Measurements from ENCODE around the gene SEC24B. TPM values are rescaled to one million over a fixed set of nuclear protein-coding genes. Genes with fewer than 3 reads are reported as not detected.
"Not testable (repeated sequence)": the region's sequence is repeated elsewhere in the genome, so short reads cannot be mapped to it uniquely, and the experiment has no call there.

The SEC24B gene
- total RNA-seq, 1 donor from 2014 or later = 11.9 TPM

DNA sequence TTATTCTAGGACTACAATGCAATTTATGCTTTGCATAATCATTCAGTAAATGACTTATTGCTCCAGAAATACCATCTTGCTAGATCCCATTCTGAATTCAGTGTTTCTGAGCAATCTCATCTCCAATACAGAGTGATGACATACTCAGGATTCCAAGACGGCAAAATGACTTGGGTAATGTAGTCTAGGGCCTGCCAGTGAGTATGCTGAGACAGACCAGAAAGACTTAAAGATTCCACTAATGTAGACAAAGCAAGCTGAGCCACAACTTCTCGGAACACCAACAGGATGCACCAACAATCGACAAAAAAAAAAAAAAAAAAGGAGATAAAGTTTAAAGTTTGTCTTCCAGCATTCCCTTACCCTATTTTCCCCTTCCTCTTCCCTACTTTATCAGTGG, 919 bp upstream of the SEC24B start:
- peak in 1 of 2 donors; percentile 58 for DNase-seq (ENCODE audit: low read depth in 2 of 2)

DNA sequence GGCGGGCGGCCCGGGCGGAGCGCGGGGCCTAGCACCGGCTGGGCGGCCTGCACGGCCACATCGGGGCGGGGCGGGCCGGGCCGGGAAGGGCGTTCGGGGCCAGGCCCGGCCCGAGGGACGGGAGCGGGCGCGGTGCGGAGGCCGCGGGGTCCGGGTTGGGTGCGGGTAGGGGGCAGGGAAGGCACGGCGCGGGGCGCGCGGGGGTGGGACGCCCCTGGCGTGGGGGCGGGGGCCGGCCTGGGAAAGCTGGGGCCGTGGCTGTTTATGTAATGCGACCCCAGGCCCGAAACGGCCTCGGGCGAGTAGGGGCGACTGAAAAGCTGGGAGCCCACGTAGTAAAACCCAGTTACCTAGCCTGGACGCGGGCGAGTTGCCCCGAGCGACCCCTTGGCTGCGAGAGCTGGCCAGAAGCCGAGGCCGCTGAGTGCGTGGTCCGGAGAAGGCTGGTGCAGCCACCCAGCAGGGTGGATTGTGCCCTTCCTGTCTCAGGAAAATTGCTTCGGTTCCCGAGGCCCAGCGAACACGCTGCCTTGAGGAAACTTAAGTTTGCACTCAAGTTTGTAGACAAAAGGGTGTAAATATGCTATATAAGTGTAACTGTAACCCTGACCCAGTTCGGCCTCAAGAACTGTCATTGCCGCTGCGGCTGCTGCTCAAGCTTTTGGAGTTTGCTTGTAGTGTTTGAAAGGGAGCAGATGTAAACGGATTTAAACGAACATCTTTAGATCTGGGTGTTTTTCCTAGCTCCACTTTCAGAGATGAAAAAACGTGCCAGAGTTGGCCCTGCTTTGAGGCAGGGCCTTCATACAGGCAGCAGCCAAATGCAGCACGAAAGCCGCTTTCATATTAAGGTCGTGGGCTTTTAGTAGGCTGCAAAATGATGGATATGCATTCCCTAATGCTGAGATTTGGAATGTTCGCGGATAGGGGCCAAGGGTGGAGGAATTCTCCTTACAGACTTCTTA, 674 bp downstream of the SEC24B start:
- peak; percentile 46 to 56 for DNase-seq (ENCODE audit: low read depth in 2 of 2)

DNA sequence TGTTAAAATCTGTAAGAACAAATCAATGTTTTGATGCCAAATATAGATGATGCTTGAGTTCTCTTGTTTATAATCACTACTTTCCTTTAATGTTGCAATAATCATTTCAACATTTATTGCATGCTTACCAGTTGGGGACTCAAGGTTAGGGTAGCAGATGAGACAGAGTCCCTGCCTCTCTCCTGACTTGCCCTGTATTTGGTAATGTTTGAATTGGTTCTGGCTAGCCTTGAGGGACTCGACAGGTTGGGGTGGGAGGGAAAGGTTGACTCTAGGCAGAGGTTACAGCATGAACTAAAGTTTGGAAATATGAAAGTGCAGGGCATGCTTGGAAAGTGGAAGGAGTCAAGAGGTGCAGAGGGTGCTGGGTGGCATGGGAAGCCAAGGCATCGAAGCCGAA, 2.0 kb downstream of the SEC24B start:
- DNase-seq (ENCODE audit: low read depth in 2 of 2) = no peak

DNA sequence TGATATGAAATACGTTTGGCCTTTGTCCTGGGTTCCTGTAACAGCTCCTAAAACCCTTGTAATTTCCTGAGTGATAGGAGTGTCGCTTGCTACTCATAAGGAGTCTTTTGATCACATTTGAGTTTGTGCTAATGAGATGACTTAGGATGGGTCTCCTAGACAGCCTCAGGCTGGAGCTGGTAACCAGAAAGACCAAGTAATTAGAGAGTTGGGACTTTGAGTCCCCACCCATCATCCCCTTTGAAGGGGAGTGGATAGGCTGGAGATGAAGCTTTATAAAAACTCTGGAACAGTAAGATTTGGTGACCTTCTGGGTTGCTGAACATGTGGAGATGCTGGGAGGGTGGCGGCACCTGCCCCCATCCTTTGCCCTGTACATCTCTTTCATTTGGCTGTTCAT, 2.9 kb downstream of the SEC24B start:
- DNase-seq (ENCODE audit: low read depth in 2 of 2) = no peak

DNA sequence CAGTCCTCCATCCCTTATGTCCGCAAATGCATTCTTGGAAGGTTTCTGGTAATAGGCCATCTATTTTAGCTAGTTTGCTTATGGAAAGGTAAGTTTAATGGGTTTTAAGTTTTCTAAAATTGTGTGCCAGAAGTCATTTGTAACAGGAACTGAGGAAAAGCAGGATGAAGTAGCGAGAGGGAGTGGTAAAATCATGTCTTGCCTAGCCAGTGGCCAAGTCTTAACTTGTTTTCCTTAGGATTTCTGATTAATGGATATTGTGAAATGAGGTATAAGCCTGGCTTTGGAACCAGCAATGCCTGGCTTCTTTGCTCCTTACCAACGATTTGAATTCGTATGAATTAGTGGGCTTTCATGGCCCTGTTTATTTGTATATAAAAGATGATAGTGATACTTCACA, 7.3 kb downstream of the SEC24B start:
- DNase-seq (ENCODE audit: low read depth in 2 of 2) = peak in 1 of 2 donors; percentile 24

DNA sequence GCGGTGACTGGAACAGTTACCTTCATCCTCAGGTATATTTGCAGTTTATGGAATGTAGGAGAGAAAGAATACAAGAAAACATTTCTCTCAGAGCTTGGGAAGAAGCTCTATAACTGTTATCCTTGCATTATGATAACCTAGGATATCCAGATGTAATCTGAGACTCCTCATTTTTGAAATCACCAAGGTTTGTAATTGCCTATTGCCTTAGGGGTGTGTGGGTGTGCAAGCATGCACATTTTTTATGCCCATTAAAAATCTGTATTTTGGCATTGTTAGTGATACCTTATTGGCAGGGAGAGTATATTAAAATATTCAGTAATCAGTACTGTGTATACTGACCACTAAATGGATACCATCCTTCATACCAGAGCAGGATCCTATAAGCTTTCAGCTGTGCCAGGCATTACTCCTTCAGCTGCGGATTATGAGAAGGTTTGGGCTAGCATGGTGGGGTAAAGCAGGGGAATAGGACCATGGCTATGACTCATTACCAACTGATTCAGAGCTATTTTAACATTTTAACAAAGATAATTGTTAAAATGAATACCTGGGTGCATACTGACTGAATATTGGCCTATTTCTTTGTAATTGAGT, 8.3 kb downstream of the SEC24B start:
- no peak for DNase-seq (ENCODE audit: low read depth in 2 of 2)

DNA sequence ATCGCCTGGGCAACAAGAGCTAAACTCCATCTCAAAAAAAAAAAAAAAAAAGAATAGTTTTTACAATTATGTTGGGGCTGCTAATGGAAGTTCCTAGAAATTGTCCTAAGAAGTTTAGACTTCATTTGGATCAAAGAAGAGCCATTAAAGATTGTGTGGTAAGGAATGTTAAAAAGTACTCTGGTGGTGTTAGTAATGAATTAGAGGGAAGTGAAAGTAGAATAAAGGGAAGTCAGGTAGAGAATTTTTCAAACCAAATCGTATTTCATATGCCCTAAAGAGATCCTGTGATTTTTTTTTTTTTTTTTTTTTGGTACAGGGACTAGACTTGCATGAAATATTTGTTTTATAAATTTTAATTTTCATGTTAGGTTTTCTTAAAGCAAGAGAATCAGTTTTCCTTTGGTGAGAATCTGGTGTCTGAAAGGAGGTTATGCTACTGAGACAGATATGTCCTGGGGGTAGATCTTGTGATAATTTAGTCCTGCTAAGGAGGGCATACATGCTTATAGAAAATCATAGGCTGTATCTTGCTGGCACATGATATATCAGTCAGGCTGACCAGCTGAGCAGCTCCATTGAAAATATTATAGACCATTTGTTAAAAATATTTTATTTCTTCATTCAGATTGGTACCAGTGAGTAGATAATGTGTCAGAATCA, 10.7 kb downstream of the SEC24B start:
- no peak for DNase-seq (ENCODE audit: low read depth in 2 of 2)

DNA sequence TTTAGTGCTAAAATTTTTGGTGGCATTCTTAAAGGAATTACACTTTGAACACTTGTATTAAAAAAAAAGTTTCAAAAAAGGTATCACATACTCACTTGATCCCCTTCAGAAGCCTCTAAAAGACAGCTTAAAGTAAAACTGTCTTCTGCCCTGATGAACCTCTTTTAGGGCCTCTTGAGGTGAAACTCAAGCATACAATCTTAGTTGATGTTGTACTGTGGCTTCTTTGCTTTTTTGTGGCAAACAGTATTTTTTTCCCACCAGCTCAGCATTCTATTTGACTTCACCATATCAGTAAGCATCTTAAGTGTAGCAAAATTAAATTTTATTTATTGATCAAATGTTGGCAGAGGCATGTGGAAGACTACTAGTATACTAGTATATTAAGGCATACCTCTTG, 13.7 kb downstream of the SEC24B start:
- DNase-seq (ENCODE audit: low read depth in 2 of 2) = no peak

DNA sequence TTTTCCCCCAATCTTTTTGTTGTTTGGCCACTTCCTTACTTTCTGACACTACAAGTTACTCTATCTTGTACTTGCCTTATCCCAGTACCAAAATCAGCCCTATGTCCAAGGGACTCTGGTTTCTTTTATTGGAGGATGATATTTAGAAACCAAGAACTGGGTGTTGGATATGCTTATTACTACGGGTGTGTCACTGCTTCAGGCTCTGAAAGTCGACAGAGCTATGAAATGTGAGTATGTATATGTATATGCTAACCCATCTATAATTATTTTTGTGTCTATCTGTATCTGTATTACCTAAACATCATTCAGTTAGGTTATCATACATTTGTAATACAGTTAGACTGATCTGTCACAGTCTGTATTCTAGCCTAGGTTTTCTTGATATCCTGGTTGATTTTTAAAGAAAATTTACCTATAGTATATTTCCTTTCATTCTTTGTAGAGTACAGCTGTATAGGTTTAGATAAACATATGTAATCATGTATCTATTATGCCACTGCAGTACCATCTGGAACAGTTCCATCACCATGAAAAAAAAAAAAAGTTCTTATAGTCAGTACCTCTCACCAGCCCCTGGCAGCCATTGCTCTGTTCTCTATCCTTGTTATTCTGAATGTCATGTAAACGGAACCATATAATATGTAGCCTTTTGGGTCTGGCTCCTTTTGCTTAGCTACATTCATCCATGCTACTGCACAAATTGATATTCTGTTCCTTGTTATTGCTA, 18.1 kb downstream of the SEC24B start:
- no peak for DNase-seq (ENCODE audit: low read depth in 2 of 2)

DNA sequence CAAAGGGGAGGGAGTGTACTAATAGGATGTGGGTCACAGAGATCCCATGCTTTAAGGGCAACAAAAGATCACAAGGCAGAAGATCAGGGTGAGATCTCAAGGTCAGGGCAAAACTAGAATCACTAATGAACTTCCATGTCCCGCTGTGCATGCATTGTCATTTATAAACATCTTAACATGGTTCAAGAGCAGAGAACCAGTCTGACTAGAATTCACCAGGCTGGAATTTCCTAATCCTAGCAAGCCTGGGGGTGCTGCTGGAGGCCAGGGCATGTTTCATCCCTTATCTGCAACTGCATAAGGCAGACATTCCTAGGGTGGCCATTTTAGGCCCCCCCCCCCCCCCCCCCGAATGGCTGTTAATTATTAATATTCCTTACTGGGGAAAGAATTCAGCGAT, 19.5 kb downstream of the SEC24B start:
- DNase-seq (ENCODE audit: low read depth in 2 of 2) = not testable (repeated sequence)

DNA sequence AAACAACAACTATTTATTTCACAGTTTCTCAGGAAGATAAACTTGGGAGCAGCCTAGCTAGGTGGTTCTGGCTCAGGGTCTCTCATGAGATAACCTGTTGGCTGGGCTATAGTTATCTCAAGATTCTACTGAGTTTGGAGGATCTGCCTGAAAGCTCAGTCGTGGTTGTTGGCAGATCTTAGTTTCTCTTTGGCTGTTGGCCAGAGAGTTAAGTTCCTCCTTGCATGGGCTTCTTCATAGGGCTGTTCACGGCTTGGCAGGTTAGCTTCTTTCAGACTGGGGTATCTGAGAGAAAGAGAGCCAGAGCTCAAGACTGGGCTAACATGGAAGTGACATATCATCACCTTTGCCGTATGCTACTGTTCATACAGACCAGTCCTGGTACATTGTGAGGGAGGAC, 28.7 kb downstream of the SEC24B start:
- peak in 1 of 2 donors; percentile 14 for DNase-seq (ENCODE audit: low read depth in 2 of 2)

DNA sequence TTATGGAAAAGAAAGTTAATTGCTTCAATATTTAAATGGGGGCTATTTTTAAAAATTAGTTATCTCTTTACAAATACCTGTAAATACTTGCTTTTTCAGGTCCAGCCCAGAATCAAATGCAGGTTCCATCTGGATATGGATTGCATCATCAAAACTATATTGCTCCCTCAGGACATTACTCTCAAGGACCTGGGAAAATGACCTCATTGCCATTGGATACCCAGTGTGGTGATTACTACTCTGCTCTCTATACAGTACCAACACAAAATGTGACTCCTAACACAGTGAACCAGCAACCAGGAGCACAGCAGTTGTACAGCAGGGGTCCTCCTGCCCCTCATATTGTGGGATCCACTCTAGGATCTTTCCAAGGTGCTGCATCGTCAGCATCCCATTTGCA, 29.2 kb downstream of the SEC24B start:
- no peak for DNase-seq (ENCODE audit: low read depth in 2 of 2)

DNA sequence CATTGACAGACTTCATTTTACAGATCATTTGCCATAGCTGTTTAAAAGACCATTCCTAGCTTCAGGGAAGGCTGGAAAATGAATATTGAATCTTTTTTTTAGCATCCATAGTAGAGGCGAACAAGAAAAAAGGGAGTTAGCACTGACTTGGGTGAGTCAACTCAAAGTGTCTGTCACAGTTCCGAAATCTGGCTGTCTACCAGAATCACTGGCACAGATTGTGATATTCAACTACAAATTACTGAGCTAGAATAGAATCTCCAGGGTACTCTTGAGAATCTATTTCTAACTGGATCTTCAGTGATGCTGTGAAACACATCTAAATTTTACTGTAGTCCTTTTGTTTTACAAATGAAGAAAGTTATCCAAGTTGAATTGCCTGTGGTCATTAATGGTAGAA, 31.5 kb downstream of the SEC24B start:
- DNase-seq (ENCODE audit: low read depth in 2 of 2) = peak in 1 of 2 donors; percentile 20

DNA sequence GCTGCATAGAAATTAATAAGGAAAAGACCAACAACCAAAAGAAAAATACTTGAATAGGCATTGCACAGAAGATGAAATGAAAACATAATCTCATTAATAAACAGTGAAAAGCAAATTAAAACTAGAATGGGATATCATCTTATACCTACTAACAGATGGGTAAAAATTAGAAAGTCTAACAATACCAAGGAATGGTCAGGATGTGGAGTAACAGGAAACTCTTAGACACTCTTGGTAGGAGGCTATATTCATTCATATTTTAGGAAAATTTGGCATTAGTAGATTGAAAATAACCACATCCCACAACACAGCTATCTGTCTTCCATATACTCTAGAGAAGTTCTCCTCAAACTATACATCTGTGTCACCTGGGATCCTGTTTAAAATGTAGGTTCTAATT, 36.3 kb downstream of the SEC24B start:
- DNase-seq (ENCODE audit: low read depth in 2 of 2) = no peak

DNA sequence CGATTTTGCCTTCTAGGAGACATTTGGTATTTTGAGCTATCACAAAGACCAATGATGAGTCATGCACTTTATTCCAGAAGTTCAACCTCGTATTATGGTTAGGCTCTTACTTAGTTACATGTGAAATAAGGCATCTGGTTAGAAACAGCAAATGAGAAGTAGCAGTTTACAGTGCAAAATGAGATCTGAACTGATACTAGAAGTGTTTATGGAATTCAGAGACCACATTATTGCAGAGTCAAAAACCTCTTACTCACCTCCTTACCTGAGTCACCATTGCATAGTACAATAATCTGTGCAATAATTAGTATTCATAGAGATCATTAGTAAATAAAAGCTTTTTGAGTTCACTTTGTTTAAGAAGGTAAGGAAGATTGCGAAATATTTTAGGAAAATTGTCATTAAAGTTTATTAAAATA, 38.7 kb downstream of the SEC24B start:
- DNase-seq (ENCODE audit: low read depth in 2 of 2) = peak in 1 of 2 donors; percentile 31

DNA sequence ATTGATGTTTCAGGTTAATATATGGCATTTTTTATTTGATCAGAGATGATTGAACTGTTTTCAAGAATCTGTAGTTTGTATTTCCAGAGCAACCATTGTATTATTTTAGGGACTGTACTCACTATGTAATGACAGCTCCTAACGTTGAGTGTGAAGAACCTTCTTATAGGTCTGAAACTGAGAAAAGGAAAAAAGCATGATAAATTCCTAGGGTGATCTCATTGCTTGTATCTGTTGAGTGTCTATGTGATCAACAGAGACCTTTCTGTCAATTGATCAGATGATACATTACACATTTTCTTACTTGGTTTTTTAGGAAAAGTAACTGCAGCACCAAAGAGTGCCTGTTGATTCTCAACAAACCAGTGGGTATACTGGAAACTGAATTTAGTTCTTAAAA, 40.2 kb downstream of the SEC24B start:
- DNase-seq (ENCODE audit: low read depth in 2 of 2) = no peak

DNA sequence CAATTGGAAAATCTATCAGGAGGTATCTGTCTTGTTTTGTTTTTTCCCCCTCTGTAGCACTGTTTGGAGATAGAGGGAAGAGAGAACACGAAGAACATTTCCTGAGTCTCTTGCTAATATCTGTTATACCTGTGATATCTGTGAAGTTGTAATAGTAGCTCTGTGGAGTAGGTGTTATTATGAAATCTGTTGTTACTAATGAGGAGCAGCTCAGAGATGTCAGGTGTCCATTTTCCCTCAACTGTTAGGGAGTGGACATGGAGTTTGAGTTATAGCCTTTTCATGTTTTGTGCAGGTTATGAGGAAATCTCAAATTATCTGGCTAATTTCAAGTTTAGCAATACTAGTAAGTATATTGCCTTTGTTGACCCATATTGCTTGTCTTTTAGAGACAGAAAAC, 52.4 kb downstream of the SEC24B start:
- DNase-seq (ENCODE audit: low read depth in 2 of 2) = no peak

DNA sequence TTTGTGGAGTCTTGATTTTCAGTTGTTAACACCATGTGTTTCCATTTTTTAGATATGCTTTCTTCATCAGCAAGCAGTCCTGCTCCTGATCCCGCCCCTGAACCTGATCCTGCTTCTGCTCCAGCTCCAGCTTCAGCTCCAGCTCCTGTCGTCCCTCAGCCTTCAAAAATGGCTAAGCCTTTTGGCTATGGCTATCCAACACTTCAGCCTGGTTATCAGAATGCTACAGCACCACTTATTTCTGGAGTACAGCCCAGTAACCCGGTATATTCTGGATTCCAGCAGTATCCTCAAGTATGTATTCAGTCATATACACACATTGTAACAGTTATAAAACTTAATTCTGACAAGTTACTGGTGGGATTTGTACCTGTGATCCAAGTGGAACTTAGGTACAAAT, 60.9 kb downstream of the SEC24B start:
- DNase-seq (ENCODE audit: low read depth in 2 of 2) = no peak

DNA sequence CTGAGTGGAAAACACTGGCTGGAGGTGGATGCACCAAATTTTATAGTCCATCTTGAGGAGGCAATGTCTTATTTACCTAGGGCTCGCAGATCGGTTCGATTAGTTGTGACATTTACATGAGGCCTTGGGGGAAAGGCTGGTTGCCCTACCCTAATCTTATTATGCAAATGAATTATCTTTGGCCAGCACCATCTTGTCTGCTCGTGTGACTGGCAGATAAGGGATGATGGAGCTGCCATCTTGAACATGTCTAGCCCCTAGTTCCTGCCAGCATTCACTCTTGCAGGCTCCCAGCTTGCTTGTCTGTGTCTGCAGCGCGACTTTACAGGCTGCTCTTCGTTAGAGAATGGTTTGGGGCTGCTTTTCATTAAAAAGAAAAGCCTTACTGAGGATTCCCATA, 61.9 kb downstream of the SEC24B start:
- no peak for DNase-seq (ENCODE audit: low read depth in 2 of 2)

DNA sequence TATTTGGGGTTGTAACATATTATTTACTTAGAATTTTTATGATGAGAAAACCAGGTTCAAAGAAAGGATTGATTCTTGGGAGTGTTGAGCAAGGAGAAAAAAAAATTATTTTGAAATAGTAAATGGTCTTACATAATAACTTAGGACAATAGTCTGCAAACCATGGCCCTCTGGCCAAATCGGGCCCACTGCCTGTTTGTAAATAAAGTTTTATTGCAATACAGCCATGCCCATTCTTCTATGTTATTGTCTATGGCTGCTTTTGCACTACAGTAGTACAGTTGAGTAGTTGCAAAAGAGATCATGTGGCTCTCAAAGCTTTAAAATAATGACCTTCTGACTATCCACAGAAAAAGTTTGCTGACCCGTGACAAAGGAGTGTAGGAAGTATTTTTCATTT, 63.3 kb downstream of the SEC24B start:
- no peak for DNase-seq (ENCODE audit: low read depth in 2 of 2)

DNA sequence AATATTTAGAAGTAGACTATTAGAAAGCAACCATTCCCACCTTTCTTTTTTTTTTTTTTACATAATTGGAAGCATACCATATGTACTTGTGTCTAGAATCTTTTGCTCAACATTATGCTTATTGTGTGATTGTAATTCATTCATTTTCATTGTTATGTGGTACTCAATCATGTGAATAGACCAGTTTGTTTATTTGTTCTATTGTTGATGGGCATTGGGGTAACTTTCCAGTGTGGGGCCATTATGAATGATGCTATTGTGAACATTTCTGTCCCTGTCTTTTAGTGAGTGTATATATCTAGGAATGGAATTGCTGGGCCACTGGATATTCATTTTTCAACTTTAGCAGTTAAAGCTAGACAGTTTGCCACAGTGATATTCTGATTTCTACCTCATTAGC, 63.9 kb downstream of the SEC24B start:
- DNase-seq (ENCODE audit: low read depth in 2 of 2) = no peak

DNA sequence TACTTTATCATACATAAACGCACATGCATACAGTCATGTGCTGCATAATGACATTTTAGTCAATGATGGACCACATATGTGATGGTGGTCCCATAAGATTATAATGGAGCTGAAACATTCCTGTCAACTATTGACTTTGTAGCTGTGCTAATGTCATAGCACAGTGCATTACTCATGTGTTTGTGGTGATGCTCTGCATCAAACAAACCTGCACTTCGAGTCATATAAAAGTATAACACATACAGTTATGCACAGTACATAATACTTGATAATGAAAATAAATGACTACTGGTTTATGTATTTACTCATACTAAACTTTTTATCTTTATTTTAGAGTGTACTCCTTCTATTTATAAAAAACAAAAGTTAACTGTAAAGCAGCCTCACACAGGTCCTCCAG, 65.9 kb downstream of the SEC24B start:
- no peak for DNase-seq (ENCODE audit: low read depth in 2 of 2)

Data from lung microvascular endothelial cell (primary cell).